Fibroblast of mammary gland (primary cell): ENCODE data around the gene MARCHF5.

ENCODE experiments used
- DNase-seq: peaks from one replicate; pipeline ENCODE4 v3.0.0-alpha.2; 2010; ENCODE audit warnings: low read depth
- H3K4me3 ChIP-seq: 2 replicates; pipeline ENCODE4 v1.5.1; 2011; ENCODE audit warnings: low read depth, mild to moderate bottlenecking, low read length, moderate library complexity; ENCODE audit not compliant: control insufficient read depth
- CTCF ChIP-seq: conservative IDR thresholded peaks from 2 replicates; pipeline ENCODE4 v1.5.1; 2011; ENCODE audit warnings: low read depth, low read length, inconsistent platforms; ENCODE audit not compliant: control insufficient read depth, insufficient read depth

MARCHF5 gene

GRCh38 chr10:92278996-92279696 is 11.8 kb upstream of the MARCHF5 start:
- H3K4me3 ChIP-seq = no peak overlapping the region
- TF ChIP-seq CTCF = no peak
- no peak for DNase-seq

- no peak overlapping the region for H3K4me3 ChIP-seq
- no peak for TF ChIP-seq CTCF
- no peak for DNase-seq
Observed at GRCh38 chr10:92284112-92284704, 6.8 kb upstream of the MARCHF5 start.

GRCh38 chr10:92290076-92290836 is 711 bp upstream of the MARCHF5 start:
- peak; percentile 50 for DNase-seq
- no peak for TF ChIP-seq CTCF
- peak overlapping the region; percentile 92 for H3K4me3 ChIP-seq

- no peak for DNase-seq
- peak overlapping the region; percentile 92 for H3K4me3 ChIP-seq
- TF ChIP-seq CTCF = no peak
Observed at GRCh38 chr10:92291616-92291865, 574 bp downstream of the MARCHF5 start.

GRCh38 chr10:92291921-92292845 is 1.2 kb downstream of the MARCHF5 start:
- TF ChIP-seq CTCF = peak; percentile 49
- DNase-seq = peak; percentile 67
- peak overlapping the region; percentile 92 for H3K4me3 ChIP-seq

- TF ChIP-seq CTCF = no peak
- no peak for DNase-seq
- no peak overlapping the region for H3K4me3 ChIP-seq
Observed at GRCh38 chr10:92298487-92298886, 7.5 kb downstream of the MARCHF5 start.
